Measurements from ENCODE around the gene TMEM132D. TPM values are rescaled to one million over a fixed set of nuclear protein-coding genes. Genes with fewer than 3 reads are reported as not detected.

TMEM132D gene
- total RNA-seq, 1 donor from 2014 or later, result not detected

- H3K9me3 Mint-ChIP-seq (ENCODE audit: unreplicated experiment), result peaks cover 3% of the 10 kb centered on the region
- no peak for DNase-seq (ENCODE audit: low read depth)
- Histone ChIP-seq H3K4me3 (ENCODE audit: insufficient read depth, low read depth, low read length) (no peak overlapping the region), H3K4me1 (ENCODE audit: insufficient read depth, low read length) (no peaks in the 10 kb centered on the region), H3K9ac (ENCODE audit: low read length) (no peak overlapping the region), H2AFZ (ENCODE audit: low read depth, low read length) (no peak overlapping the region), H3K27me3 (ENCODE audit: insufficient read depth, low read length) (no peaks in the 10 kb centered on the region), H3K36me3 (ENCODE audit: insufficient read depth, low read length) (no peaks in the 10 kb centered on the region), H4K20me1 (ENCODE audit: insufficient read depth, low read length) (no peaks in the 10 kb centered on the region), H3K4me2 (ENCODE audit: low read length) (no peak overlapping the region), H3K79me2 (ENCODE audit: insufficient read depth, low read length) (no peaks in the 10 kb centered on the region), H3K27ac (ENCODE audit: low read depth, low read length) (no peak overlapping the region), H3K9me3 (ENCODE audit: insufficient read depth, low read depth, low read length) (peaks cover 4% of the 10 kb centered on the region)
- no peak for TF ChIP-seq CTCF (IDR thresholded peaks at IDR 0.05; ENCODE audit: insufficient read depth, low read depth, low read length)
- TF ChIP-seq EZH2 (IDR thresholded peaks at IDR 0.05; ENCODE audit: insufficient read depth, low read length), result no peak
- no peaks in the 10 kb centered on the region for H3K36me3 Mint-ChIP-seq (ENCODE audit: low read depth, unreplicated experiment)
- H3K4me1 Mint-ChIP-seq (ENCODE audit: low read depth, unreplicated experiment), result no peaks in the 10 kb centered on the region
- no peaks in the 10 kb centered on the region for H3K27me3 Mint-ChIP-seq (ENCODE audit: low read depth, unreplicated experiment)
- no peak overlapping the region for H3K27ac Mint-ChIP-seq (ENCODE audit: unreplicated experiment)
- no peak for FAIRE-seq
- H3K4me3 Mint-ChIP-seq (ENCODE audit: unreplicated experiment), result no peak overlapping the region
Observed at GRCh38 chr12:129136694-129137325, 767.0 kb downstream of the TMEM132D start.

GRCh38 chr12:129127771-129128170 lies 776.1 kb downstream of the TMEM132D start:
- Histone ChIP-seq H3K27me3 (ENCODE audit: insufficient read depth, low read length) (no peaks in the 10 kb centered on the region), H3K4me3 (ENCODE audit: insufficient read depth, low read depth, low read length) (no peak overlapping the region), H3K4me1 (ENCODE audit: insufficient read depth, low read length) (no peaks in the 10 kb centered on the region), H3K27ac (ENCODE audit: low read depth, low read length) (no peak overlapping the region), H3K9ac (ENCODE audit: low read length) (no peak overlapping the region), H4K20me1 (ENCODE audit: insufficient read depth, low read length) (no peaks in the 10 kb centered on the region), H2AFZ (ENCODE audit: low read depth, low read length) (no peak overlapping the region), H3K79me2 (ENCODE audit: insufficient read depth, low read length) (no peaks in the 10 kb centered on the region), H3K9me3 (ENCODE audit: insufficient read depth, low read depth, low read length) (no peaks in the 10 kb centered on the region), H3K36me3 (ENCODE audit: insufficient read depth, low read length) (no peaks in the 10 kb centered on the region), H3K4me2 (ENCODE audit: low read length) (no peak overlapping the region)
- Mint-ChIP-seq H3K9me3 (ENCODE audit: unreplicated experiment) (peaks cover 2% of the 10 kb centered on the region), H3K27me3 (ENCODE audit: low read depth, unreplicated experiment) (no peaks in the 10 kb centered on the region), H3K27ac (ENCODE audit: unreplicated experiment) (no peak overlapping the region), H3K4me3 (ENCODE audit: unreplicated experiment) (no peak overlapping the region), H3K36me3 (ENCODE audit: low read depth, unreplicated experiment) (no peaks in the 10 kb centered on the region), H3K4me1 (ENCODE audit: low read depth, unreplicated experiment) (no peaks in the 10 kb centered on the region)
- no peak for TF ChIP-seq CTCF (IDR thresholded peaks at IDR 0.05; ENCODE audit: insufficient read depth, low read depth, low read length)
- TF ChIP-seq EZH2 (IDR thresholded peaks at IDR 0.05; ENCODE audit: insufficient read depth, low read length), result no peak
- FAIRE-seq, result no peak
- no peak for DNase-seq (ENCODE audit: low read depth)

- FAIRE-seq (no peak), DNase-seq (ENCODE audit: low read depth) (no peak)
- Mint-ChIP-seq H3K27ac (ENCODE audit: unreplicated experiment) (no peak overlapping the region), H3K27me3 (ENCODE audit: low read depth, unreplicated experiment) (no peaks in the 10 kb centered on the region), H3K9me3 (ENCODE audit: unreplicated experiment) (peaks cover 5% of the 10 kb centered on the region), H3K4me3 (ENCODE audit: unreplicated experiment) (no peak overlapping the region), H3K36me3 (ENCODE audit: low read depth, unreplicated experiment) (no peaks in the 10 kb centered on the region), H3K4me1 (ENCODE audit: low read depth, unreplicated experiment) (no peaks in the 10 kb centered on the region)
- no peak overlapping the region for H2AFZ ChIP-seq (ENCODE audit: low read depth, low read length)
- H3K4me2 ChIP-seq (ENCODE audit: low read length), result no peak overlapping the region
- no peaks in the 10 kb centered on the region for H3K36me3 ChIP-seq (ENCODE audit: insufficient read depth, low read length)
- H3K27me3 ChIP-seq (ENCODE audit: insufficient read depth, low read length), result no peaks in the 10 kb centered on the region
- H4K20me1 ChIP-seq (ENCODE audit: insufficient read depth, low read length), result no peaks in the 10 kb centered on the region
- no peak overlapping the region for H3K9ac ChIP-seq (ENCODE audit: low read length)
- no peak overlapping the region for H3K4me3 ChIP-seq (ENCODE audit: insufficient read depth, low read depth, low read length)
- H3K27ac ChIP-seq (ENCODE audit: low read depth, low read length), result no peak overlapping the region
- no peaks in the 10 kb centered on the region for H3K9me3 ChIP-seq (ENCODE audit: insufficient read depth, low read depth, low read length)
- no peaks in the 10 kb centered on the region for H3K4me1 ChIP-seq (ENCODE audit: insufficient read depth, low read length)
- no peak for TF ChIP-seq CTCF (IDR thresholded peaks at IDR 0.05; ENCODE audit: insufficient read depth, low read depth, low read length)
- no peak for TF ChIP-seq EZH2 (IDR thresholded peaks at IDR 0.05; ENCODE audit: insufficient read depth, low read length)
- no peaks in the 10 kb centered on the region for H3K79me2 ChIP-seq (ENCODE audit: insufficient read depth, low read length)
Observed at GRCh38 chr12:129127211-129127610, 776.6 kb downstream of the TMEM132D start.

All from astrocyte (in vitro differentiated cells and primary cell).